K562 (cell line): ENCODE results near the gene MYBL2. TPM values are rescaled to one million over a fixed set of nuclear protein-coding genes. Genes with fewer than 3 reads are reported as not detected.

Experiments
- BRD9 ChIP-seq: fragments of 450-650 bp; IDR thresholded peaks from 2 replicates; pipeline ENCODE4 v1.6.1; 2018; ENCODE audit warnings: low read depth; ENCODE audit not compliant: partially characterized antibody
- TCF7L2 ChIP-seq: fragments of 150-350 bp; IDR thresholded peaks from 2 replicates; pipeline ENCODE4 v1.6.1; 2016; ENCODE audit warnings: low read depth, mild to moderate bottlenecking, low read length, moderate library complexity
- THRB ChIP-seq: fragments of 450-650 bp; formaldehyde crosslinking; conservative IDR thresholded peaks from 2 replicates; pipeline ENCODE4 v1.4.0; 2022; ENCODE audit warnings: mild to moderate bottlenecking, missing genetic modification characterization
- XRCC3 ChIP-seq: fragments of 450-650 bp; IDR thresholded peaks from 2 replicates; pipeline ENCODE4 v1.6.1; 2017; ENCODE audit warnings: mild to moderate bottlenecking, moderate library complexity
- ZFP30 ChIP-seq: fragments of 250-450 bp; sonication (Bioruptor Pico); IDR thresholded peaks from 2 replicates; pipeline ENCODE4 v1.8.0; 2022; ENCODE audit warnings: moderate library complexity, mild to moderate bottlenecking, inconsistent platforms, borderline replicate concordance
- ZNF224 ChIP-seq: sonication (generic); formaldehyde crosslinking; IDR thresholded peaks from 2 replicates; pipeline ENCODE4 v1.8.0; 2022; ENCODE audit warnings: mild to moderate bottlenecking, missing genetic modification reagents
- ZNF384 ChIP-seq: IDR thresholded peaks from 2 replicates; pipeline ENCODE4 v1.6.1; 2012; ENCODE audit warnings: low read depth, low read length, improper control_type of control experiment
- polyA plus RNA-seq, 8 experiments: library from polyadenylated mRNA; depleted of rRNA in 4 of 8; stranded (reverse) in 5 of 8; unstranded in 3 of 8; fragments of >200 nt; fragmentation: Nextera tagmentation in 2 of 8; fragmentation: Illumina TruSeq in 1 of 8; extraction: Ambion mirVana in 2 of 8; extraction: Trizol in 1 of 8; gene quantifications; 2 replicates each; pipeline versions ENCODE4 v1.2.1 to v1.2.3, GENCODE V29; 2011 to 2014; ENCODE audit warnings: inconsistent platforms in 1 of 8, missing spikeins in 1 of 8
- total RNA-seq, 7 experiments: library from RNA; depleted of rRNA in 6 of 7; stranded (reverse); fragments of >200 nt in 6 of 7; fragmentation: Illumina TruSeq in 2 of 7; extraction: Trizol in 2 of 7; gene quantifications; 2 replicates each; pipeline versions ENCODE4 v1.2.1 to v1.2.3, GENCODE V29; 2011 to 2021; ENCODE audit warnings: low replicate concordance in 1 of 7
- TF ChIP-seq, protein P1 (sequence below): IDR thresholded peaks from 2 replicates; pipeline ENCODE4 v1.6.1; 2011; ENCODE audit warnings: borderline replicate concordance, low read depth, mild to moderate bottlenecking, moderate library complexity, low read length; ENCODE audit not compliant: insufficient read depth, poor library complexity, severe bottlenecking
- TF ChIP-seq, protein P2 (sequence below): sonication (generic); formaldehyde crosslinking; IDR thresholded peaks from 2 replicates; pipeline ENCODE4 v1.4.0; 2020; ENCODE audit warnings: mild to moderate bottlenecking, missing genetic modification reagents

The MYBL2 gene
- total and polyA plus RNA-seq, 9 of the 15 experiments (the other 6 are each of a cell fraction or from before 2014, with no cell fraction given): 4.4 to 169 (median 52.5) TPM

- TF ChIP-seq THRB (CRISPR knock-in tag): no peak
- no peak for TF ChIP-seq ZNF224 (CRISPR knock-in tag)
- TF ChIP-seq, protein P1, sequence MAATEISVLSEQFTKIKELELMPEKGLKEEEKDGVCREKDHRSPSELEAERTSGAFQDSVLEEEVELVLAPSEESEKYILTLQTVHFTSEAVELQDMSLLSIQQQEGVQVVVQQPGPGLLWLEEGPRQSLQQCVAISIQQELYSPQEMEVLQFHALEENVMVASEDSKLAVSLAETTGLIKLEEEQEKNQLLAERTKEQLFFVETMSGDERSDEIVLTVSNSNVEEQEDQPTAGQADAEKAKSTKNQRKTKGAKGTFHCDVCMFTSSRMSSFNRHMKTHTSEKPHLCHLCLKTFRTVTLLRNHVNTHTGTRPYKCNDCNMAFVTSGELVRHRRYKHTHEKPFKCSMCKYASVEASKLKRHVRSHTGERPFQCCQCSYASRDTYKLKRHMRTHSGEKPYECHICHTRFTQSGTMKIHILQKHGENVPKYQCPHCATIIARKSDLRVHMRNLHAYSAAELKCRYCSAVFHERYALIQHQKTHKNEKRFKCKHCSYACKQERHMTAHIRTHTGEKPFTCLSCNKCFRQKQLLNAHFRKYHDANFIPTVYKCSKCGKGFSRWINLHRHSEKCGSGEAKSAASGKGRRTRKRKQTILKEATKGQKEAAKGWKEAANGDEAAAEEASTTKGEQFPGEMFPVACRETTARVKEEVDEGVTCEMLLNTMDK: peak; percentile 36
- no peak for TF ChIP-seq TCF7L2
- TF ChIP-seq, protein P2, sequence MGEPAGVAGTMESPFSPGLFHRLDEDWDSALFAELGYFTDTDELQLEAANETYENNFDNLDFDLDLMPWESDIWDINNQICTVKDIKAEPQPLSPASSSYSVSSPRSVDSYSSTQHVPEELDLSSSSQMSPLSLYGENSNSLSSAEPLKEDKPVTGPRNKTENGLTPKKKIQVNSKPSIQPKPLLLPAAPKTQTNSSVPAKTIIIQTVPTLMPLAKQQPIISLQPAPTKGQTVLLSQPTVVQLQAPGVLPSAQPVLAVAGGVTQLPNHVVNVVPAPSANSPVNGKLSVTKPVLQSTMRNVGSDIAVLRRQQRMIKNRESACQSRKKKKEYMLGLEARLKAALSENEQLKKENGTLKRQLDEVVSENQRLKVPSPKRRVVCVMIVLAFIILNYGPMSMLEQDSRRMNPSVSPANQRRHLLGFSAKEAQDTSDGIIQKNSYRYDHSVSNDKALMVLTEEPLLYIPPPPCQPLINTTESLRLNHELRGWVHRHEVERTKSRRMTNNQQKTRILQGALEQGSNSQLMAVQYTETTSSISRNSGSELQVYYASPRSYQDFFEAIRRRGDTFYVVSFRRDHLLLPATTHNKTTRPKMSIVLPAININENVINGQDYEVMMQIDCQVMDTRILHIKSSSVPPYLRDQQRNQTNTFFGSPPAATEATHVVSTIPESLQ: no peak
- no peak for TF ChIP-seq XRCC3
- peak; percentile 79 for TF ChIP-seq ZNF384
- no peak for TF ChIP-seq BRD9
- TF ChIP-seq ZFP30 (CRISPR knock-in tag): no peak
Measured at GRCh38 chr20:43658723-43659419, 8.0 kb upstream of the MYBL2 start (continued).
